Suppressor macrophage treated with lipopolysaccharide for 4 hours (primary cell): ENCODE results near the gene TUBA3E.
"Not testable (repeated sequence)": the region's sequence is repeated elsewhere in the genome, so short reads cannot be mapped to it uniquely, and the experiment has no call there.

Experiments
- DNase-seq: peaks from one replicate; pipeline ENCODE4 v3.0.0-alpha.2; 2020

TUBA3E gene

GRCh38 chr2:130198343-130198742 is at the start of gene TUBA3E:
TSS of gene TUBA3E (minus strand) at chr2:130198439. CDS start at chr2:130198360, 79 bp downstream.
- DNase-seq: no peak

GRCh38 chr2:130246430-130246829 is 48.2 kb upstream of the TUBA3E start:
- DNase-seq: no peak

- no peak for DNase-seq
These were observed 47.7 kb upstream of the TUBA3E start for GRCh38 chr2:130245976-130246375.

- DNase-seq: no peak
These were observed 45.1 kb upstream of the TUBA3E start for GRCh38 chr2:130243359-130243758.

GRCh38 chr2:130241041-130241707 is 42.9 kb upstream of the TUBA3E start:
- no peak for DNase-seq

DNA sequence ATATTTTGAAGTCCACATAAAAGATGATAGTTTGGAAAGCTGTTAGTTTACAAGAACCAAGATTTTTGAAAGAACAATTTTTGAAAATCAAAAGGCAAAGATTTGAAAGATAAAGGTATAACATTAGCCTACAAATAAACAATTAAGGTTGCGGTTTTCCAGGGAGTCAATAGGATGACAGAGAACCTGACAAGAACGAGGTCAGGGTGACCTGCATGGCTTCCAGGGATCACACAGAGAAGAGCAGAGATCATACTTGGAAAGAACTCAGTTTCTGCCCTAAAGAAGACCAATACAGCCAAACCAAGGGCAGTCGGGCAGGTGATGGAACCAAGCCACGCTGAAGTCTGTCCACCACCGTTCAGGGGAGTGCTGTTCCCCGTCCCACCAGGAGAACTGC is 41.3 kb upstream of the TUBA3E start:
- not testable (repeated sequence) for DNase-seq

DNA sequence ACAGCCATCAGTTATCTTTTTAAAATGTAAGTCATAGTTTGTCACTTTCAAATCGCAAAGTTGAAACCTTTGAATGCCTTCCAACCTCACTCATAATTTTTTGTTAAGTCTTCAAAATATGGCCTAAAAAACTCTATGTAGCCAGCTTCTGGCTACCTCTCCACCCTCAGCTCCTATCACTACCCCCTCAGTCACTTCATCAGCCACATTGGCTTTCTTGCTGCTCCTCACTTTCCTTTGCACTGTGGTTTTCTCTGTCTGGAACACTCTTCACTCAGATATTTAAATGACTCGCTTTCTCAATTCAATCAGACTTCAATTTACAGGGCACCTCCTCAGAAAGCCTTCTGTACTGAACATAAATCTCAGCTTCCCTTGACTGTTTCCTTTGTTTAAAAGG is 34.8 kb upstream of the TUBA3E start:
- DNase-seq: not testable (repeated sequence)

- no peak for DNase-seq
These were observed 33.4 kb upstream of the TUBA3E start for GRCh38 chr2:130231656-130232055.

DNA sequence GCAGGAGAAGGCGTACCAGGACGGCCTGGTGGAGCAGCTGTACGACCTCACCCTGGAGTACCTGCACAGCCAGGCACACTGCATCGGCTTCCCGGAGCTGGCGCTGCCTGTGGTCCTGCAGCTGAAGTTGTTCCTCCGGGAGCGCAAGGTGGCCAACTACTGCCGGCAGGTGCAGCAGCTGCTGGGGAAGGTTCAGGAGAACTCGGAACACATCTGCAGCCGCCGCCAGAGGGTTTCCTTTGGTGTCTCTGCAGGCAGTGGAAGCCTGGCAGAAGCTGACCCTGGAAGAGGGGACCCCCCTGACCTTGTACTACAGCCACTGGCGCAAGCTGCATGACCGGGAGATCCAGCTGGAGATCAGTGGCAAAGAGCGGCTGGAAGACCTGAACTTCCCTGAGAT is 32.7 kb upstream of the TUBA3E start:
- not testable (repeated sequence) for DNase-seq

- not testable (repeated sequence) for DNase-seq
These were observed 32.1 kb upstream of the TUBA3E start for GRCh38 chr2:130230376-130230775.

DNA sequence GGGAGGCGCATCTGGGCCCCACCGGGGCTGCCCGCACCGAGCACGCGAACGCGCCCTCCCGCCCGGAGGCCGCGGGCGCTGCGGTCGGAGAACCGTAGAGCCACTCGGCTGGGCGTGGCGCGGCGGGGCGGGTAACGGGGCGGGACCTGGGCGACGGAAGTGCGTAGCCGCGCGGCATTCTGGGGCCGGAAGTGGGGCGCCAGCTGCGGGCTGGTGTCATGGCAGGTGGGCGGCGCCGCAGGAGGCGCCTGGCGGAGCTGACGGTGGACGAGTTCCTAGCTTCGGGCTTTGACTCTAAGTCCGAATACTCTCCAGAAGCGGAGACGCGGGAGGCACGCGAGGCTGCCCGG is 30.9 kb upstream of the TUBA3E start:
- DNase-seq: peak; percentile 2

DNA sequence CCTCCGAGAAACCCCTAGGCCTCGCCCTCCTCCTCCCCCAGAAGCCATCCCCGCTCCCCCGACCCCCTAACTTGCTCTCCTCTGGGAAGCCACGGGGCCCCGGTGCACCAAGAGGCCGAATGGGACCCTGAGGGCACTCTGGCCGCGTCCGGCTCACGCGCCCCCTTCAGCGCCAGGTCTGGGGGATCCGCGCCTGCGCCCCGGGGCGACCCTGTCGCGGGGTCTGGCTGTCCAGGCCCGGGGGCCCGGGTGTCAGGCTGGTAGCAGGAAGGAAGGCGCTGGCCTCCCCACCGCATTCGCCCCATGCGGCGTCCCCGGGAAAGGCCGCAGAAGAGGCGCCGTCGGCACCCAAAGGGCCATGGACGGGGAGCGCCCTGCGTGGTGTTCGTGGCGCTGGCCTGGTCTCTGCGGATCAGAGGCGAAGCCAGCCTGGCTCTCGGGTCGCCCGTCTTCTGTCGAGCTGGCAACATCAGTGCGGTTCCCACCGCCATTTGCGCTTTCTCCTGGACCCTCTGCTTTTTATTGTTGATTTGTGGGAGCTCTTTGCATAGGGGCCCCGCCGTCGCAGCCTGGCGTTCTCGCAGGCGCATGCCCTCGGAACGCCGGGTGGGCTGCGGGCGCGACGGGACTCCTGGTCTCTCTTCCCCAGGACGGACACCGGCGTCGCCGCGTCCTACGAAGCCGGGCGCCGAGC is 30.4 kb upstream of the TUBA3E start:
- not testable (repeated sequence) for DNase-seq

- not testable (repeated sequence) for DNase-seq
These were observed 29.8 kb upstream of the TUBA3E start for GRCh38 chr2:130228005-130228404.

- DNase-seq: not testable (repeated sequence)
These were observed 24.3 kb upstream of the TUBA3E start for GRCh38 chr2:130222523-130222922.

- not testable (repeated sequence) for DNase-seq
These were observed 22.3 kb upstream of the TUBA3E start for GRCh38 chr2:130220505-130220904.

DNA sequence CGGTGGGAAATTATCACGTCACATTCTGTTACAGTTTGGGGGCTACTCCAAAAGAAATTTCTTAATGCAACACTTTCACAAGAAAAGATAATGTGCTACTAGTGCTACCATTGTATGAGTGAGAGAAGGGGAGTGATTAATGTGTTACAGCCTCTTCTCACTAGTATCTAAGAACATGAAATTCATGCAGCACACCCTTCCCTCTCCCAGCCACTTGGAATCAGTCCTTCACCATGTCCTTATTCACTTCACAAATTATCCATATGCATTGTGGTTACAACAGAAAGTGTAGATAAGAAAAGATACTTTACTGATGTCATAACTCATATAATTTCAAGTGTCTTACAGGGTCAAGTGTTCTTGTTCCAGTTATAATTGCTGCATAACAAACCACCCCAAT is 20.9 kb upstream of the TUBA3E start:
- not testable (repeated sequence) for DNase-seq

DNA sequence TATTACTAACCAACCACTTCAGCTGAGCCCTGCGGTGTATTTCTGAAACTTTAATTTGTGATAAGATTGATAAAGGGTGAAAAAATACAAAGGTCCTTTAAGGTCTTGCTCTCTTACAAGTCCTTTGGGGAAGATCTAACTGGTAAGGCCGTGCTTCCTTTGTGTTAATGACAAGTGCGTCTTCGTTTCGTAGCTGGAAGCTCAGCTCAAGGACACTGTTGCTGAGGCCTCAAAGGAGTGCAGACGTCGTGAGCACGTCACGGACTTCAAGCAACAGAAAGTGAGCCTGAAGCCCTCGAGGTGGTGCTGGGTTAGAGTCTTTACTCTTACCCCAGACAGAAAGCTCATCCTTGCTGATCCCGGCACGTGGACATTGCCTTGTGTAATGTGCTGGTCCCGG is 8.8 kb upstream of the TUBA3E start:
- DNase-seq: not testable (repeated sequence)

GRCh38 chr2:130203150-130203549 is 4.9 kb upstream of the TUBA3E start:
- DNase-seq: not testable (repeated sequence)

DNA sequence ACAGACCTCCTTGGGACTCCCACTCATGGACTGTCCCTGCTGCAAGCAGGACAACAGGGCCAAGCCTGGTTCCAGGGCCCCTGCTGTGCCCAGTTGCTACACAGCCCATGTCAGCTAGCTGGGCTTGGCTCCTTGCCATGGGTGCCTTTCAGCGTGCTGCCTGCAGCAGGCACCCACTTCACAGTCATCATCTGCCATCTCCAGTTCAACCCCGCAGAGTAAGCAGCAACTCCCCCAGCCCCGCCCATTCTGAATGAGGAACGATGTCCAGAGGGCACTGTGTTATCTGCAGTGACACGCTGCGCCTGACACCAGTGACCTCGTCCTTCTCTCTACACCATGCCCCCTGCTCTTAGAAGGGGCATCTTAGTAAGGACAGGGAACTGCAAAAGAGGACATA is 4.3 kb upstream of the TUBA3E start:
- peak; percentile 13 for DNase-seq

GRCh38 chr2:130196052-130196451 is 2.2 kb downstream of the TUBA3E start:
- not testable (repeated sequence) for DNase-seq

GRCh38 chr2:130195089-130195635 is 3.1 kb downstream of the TUBA3E start:
- not testable (repeated sequence) for DNase-seq

GRCh38 chr2:130193824-130194223 is 4.4 kb downstream of the TUBA3E start:
- not testable (repeated sequence) for DNase-seq

DNA sequence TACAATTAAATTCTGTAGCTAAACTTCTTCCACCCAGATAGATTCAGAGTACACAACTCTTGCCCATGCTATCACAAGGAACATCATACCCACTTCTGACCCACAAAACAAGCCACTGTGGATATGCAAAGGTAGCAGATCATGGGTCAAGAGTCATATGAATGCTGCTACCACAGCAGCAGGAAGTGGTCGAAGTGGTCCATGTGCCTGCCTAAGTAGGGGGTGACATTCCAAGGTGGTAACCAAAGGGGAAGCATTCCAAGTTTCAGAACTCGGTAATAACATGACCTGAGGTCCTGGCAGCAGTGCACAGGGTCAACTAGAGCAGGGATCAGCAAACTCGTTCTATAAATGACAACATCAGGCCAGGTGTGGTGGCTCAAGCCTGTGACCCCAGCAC is 5.8 kb downstream of the TUBA3E start:
- DNase-seq: not testable (repeated sequence)

GRCh38 chr2:130191319-130191718 is 6.9 kb downstream of the TUBA3E start:
- DNase-seq: not testable (repeated sequence)
